HL-60 (cell line): ENCODE data around the gene PALM3.

ENCODE experiments used
- DNase-seq, 2 experiments: peaks; one replicate each; pipeline ENCODE4 v3.0.0-alpha.2; 2010 to 2020; ENCODE audit warnings: low read depth in 1 of 2, low spot score in 1 of 2
- H3K27ac ChIP-seq: fragments of 250-450 bp; sonication (Bioruptor Pico); replicated peaks from 2 replicates; pipeline ENCODE4 v1.5.1; 2020; ENCODE audit warnings: mild to moderate bottlenecking, moderate library complexity
- H3K27me3 ChIP-seq: fragments of 250-450 bp; sonication (Bioruptor Pico); 2 replicates; pipeline ENCODE4 v1.5.1; 2021; ENCODE audit warnings: mild to moderate bottlenecking, moderate library complexity; ENCODE audit not compliant: insufficient read depth, poor library complexity, severe bottlenecking
- H3K4me3 ChIP-seq: replicated peaks from 2 replicates; pipeline ENCODE4 v1.5.1; 2011; ENCODE audit warnings: mild to moderate bottlenecking, control low read depth, low read length; ENCODE audit not compliant: insufficient read depth
- CTCF ChIP-seq: IDR thresholded peaks from one replicate; pipeline ENCODE4 v1.5.1; 2011; ENCODE audit warnings: low read length, control low read depth, inconsistent platforms; ENCODE audit not compliant: insufficient read depth
- GABPA ChIP-seq: IDR thresholded peaks from 2 replicates; pipeline ENCODE4 v1.6.1; 2012; ENCODE audit warnings: low read depth
- POLR2AphosphoS5 ChIP-seq: IDR thresholded peaks from 2 replicates; pipeline ENCODE4 v1.6.1; 2012; ENCODE audit warnings: low read depth
- REST ChIP-seq: IDR thresholded peaks from 2 replicates; pipeline ENCODE4 v1.6.1; 2012; ENCODE audit warnings: low read depth; ENCODE audit not compliant: insufficient replicate concordance
- SPI1 ChIP-seq: IDR thresholded peaks from 2 replicates; pipeline ENCODE4 v1.6.1; 2012; ENCODE audit warnings: low read depth, mild to moderate bottlenecking, borderline replicate concordance

PALM3 gene

GRCh38 chr19:14059652-14060155 is 2.2 kb downstream of the PALM3 start:
- TF ChIP-seq CTCF, result no peak
- TF ChIP-seq SPI1, result no peak
- no peak for TF ChIP-seq POLR2AphosphoS5
- no peak for TF ChIP-seq GABPA
- no peak for TF ChIP-seq REST
- no peak overlapping the region for H3K27ac ChIP-seq

GRCh38 chr19:14059093-14059480 is 2.8 kb downstream of the PALM3 start:
- no peak overlapping the region for H3K27ac ChIP-seq
- no peak overlapping the region for H3K4me3 ChIP-seq
- TF ChIP-seq SPI1, result no peak
- TF ChIP-seq CTCF, result peak; percentile 67
- peaks cover 26% of the 10 kb centered on the region for H3K27me3 ChIP-seq
- no peak for DNase-seq

More at GRCh38 chr19:14059652-14060155, 2.2 kb downstream of the PALM3 start:
- Histone ChIP-seq H3K4me3 (no peak overlapping the region), H3K27me3 (peaks cover 26% of the 10 kb centered on the region)
- DNase-seq, result no peak

DNA sequence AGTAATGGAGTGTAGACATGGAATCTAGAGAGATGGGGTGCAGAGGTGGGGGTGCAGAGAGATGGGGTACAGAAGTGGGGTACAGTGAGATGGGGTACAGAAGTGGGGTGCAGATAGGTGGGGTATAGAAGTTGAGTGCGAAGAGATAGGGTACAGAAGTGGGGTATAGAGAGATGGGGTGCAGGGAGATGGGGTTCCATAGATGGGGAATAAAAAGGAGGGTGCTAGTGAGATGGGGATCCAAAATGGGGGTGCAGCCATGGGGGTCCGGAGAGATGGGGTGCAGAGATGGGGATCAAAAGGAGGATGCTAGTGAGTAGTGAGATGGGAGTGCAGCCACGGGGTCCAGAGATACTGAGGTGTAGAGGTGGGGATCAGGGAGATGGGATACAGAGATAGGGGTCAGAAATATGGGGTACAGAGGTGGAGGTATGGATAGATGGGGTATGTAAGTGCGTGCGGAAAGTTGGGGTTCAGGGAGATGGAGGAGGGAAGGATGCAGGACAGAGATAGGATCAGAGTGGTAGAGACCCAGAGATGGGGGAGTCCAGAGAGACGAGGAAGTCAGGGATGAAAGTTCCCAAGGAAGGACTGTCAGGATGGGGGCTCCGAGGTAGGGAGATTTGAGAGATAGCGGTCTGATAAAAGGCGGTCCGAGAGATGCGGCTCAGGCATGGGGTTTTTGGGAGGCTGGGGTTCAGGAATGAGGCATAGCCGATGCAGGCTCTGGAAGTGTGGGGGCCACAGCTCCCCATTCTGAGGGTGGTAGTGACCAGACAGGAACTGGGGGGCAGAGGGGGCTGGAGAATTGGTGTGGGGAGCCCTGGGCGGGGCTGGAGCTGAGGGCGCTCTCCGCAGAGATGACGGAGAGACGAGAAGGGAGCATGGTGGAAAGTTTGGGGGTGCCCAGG is 3.4 kb downstream of the PALM3 start:
- DNase-seq, result no peak
- H3K27ac ChIP-seq, result no peak overlapping the region
- no peak overlapping the region for H3K4me3 ChIP-seq
- TF ChIP-seq REST, result no peak
- no peak for TF ChIP-seq GABPA
- no peak for TF ChIP-seq SPI1
- TF ChIP-seq CTCF, result no peak
- TF ChIP-seq POLR2AphosphoS5, result no peak
- peaks cover 26% of the 10 kb centered on the region for H3K27me3 ChIP-seq
